PC-3 (cell line): ENCODE measurements around the gene CELF6. TPM values are rescaled to one million over a fixed set of nuclear protein-coding genes. Genes with fewer than 3 reads are reported as not detected.

Experiments used
- ATAC-seq: fragments of 200-7000 bp; cut with Tn5 transposase; 2 replicates; pipeline ENCODE4 v1.9.1; 2020; ENCODE audit warnings: mild to moderate bottlenecking, moderate library complexity
- BruUV-seq: library from RNA; stranded (reverse); fragments of 400-500 nt; replicated peaks from 2 replicates; lab custom pipeline; 2021; lab: Mats Ljungman, UMichigan
- CTCF ChIA-PET: fragments of 300-600 bp; sonication (Branson Sonifier 250); formaldehyde crosslinking; loops from one replicate; lab custom pipeline; 2022; ENCODE audit warnings: antibody characterized with exemption; lab: Charles Lee
- POLR2A ChIA-PET: fragments of 300-600 bp; sonication (Branson Sonifier 250); formaldehyde crosslinking; loops from one replicate; lab custom pipeline; 2022; ENCODE audit warnings: antibody characterized with exemption; ENCODE audit not compliant: unreplicated experiment; lab: Charles Lee
- DNase-seq: peaks from one replicate; pipeline ENCODE4 v3.0.0-alpha.2; 2015
- H2AFZ ChIP-seq: fragments of 300-600 bp; sonication (generic); 2 replicates; pipeline ENCODE4 v1.6.0; 2016; ENCODE audit warnings: antibody characterized with exemption, low read length
- H3F3A ChIP-seq: fragments of 300-600 bp; sonication (generic); one replicate; pipeline ENCODE4 v1.6.0; 2017; ENCODE audit warnings: antibody characterized with exemption, low read length, control low read depth, mild to moderate bottlenecking; ENCODE audit not compliant: unreplicated experiment
- H3K27ac ChIP-seq: fragments of 300-600 bp; sonication (generic); 2 replicates; pipeline ENCODE4 v1.5.1; 2016; ENCODE audit warnings: mild to moderate bottlenecking, low read length
- H3K27me3 ChIP-seq: fragments of 300-600 bp; sonication (generic); 2 replicates; pipeline ENCODE4 v1.6.1; 2016; ENCODE audit warnings: low read length, mixed read lengths
- H3K36me3 ChIP-seq: fragments of 300-600 bp; sonication (generic); 2 replicates; pipeline ENCODE4 v1.6.1; 2016; ENCODE audit warnings: low read depth, mixed run types, low read length, mixed read lengths
- H3K4me1 ChIP-seq: fragments of 300-600 bp; sonication (generic); 2 replicates; pipeline ENCODE4 v1.5.1; 2016; ENCODE audit warnings: low read length; ENCODE audit not compliant: insufficient read depth
- H3K4me2 ChIP-seq: fragments of 300-600 bp; sonication (generic); 2 replicates; pipeline ENCODE4 v1.6.0; 2016; ENCODE audit warnings: low read length
- H3K4me3 ChIP-seq: fragments of 300-600 bp; sonication (generic); 2 replicates; pipeline ENCODE4 v1.5.1; 2016; ENCODE audit warnings: mild to moderate bottlenecking, low read length, mixed read lengths
- H3K79me2 ChIP-seq: fragments of 300-600 bp; sonication (generic); 2 replicates; pipeline ENCODE4 v1.6.1; 2017; ENCODE audit warnings: low read length, mixed read lengths
- H3K9ac ChIP-seq: fragments of 300-600 bp; sonication (generic); 2 replicates; pipeline ENCODE4 v1.6.0; 2016; ENCODE audit warnings: mild to moderate bottlenecking, low read length
- H3K9me2 ChIP-seq: fragments of 300-600 bp; sonication (generic); replicated peaks from 2 replicates; pipeline ENCODE4 v1.6.1; 2016; ENCODE audit warnings: mixed run types, low read length, mixed read lengths
- H3K9me3 ChIP-seq: fragments of 300-600 bp; sonication (generic); 2 replicates; pipeline ENCODE4 v1.6.1; 2016; ENCODE audit warnings: low read length, mixed read lengths
- H4K20me1 ChIP-seq: fragments of 300-600 bp; sonication (generic); 2 replicates; pipeline ENCODE4 v1.6.1; 2016; ENCODE audit warnings: low read length, mixed read lengths
- CTCF ChIP-seq: fragments of 300-600 bp; sonication (generic); conservative IDR thresholded peaks from 2 replicates; pipeline ENCODE4 v1.5.1; 2017; ENCODE audit warnings: antibody characterized with exemption, low read depth, mild to moderate bottlenecking, low read length
- EZH2 ChIP-seq: fragments of 300-600 bp; sonication (generic); IDR thresholded peaks from one replicate; pipeline ENCODE4 v1.6.1; 2017; ENCODE audit warnings: antibody characterized with exemption, mild to moderate bottlenecking, low read length; ENCODE audit not compliant: unreplicated experiment
- EZH2phosphoT487 ChIP-seq: fragments of 300-600 bp; sonication (generic); IDR thresholded peaks from 2 replicates; pipeline ENCODE4 v1.6.1; 2018; ENCODE audit warnings: mild to moderate bottlenecking, antibody characterized with exemption, low read length, borderline replicate concordance
- intact Hi-C: fragments of 100-400 bp; cut with micrococcal nuclease; formaldehyde crosslinking; loops from 2 replicates; pipeline ENCODE4 v1.9.0; 2023
- total RNA-seq: library from RNA; depleted of rRNA; stranded (reverse); fragments of >200 nt; gene quantifications from 2 replicates; pipeline ENCODE4 v1.2.3, GENCODE V29; 2014

Gene CELF6
- total RNA-seq, 1 experiment from 2014 or later: not detected

DNA sequence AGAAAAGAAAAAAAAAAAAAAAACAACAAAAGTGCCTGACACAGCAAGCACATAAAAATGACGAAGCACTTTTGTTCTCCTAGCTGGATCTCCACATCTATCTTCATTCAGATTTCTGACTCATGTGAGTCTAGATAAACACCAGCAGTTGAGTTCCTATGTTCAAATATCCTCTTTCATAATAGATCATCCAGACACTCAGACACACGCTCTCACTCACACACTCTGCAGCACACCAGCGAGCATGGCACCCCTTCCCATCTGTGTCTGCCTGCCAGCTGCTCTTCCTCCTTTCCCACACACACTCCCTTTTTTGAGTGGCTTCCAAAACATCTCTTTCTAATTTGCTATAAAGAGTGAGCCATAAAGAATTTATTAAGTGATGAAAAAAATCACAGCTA, 19.8 kb upstream of the CELF6 start:
- H3K27ac ChIP-seq: peak overlapping the region; percentile 56

GRCh38 chr15:72338617-72339321, 18.8 kb upstream of the CELF6 start:
- Histone ChIP-seq H3K9me2 (no peaks in the 10 kb centered on the region), H3K79me2 (no peaks in the 10 kb centered on the region), H4K20me1 (no peaks in the 10 kb centered on the region), H3K4me1 (peaks cover 19% of the 10 kb centered on the region), H3K4me3 (no peak overlapping the region), H3K36me3 (no peaks in the 10 kb centered on the region), H2AFZ (peak overlapping the region; percentile 31; the same call in 1 of the 2 replicates), H3K9me3 (no peaks in the 10 kb centered on the region), H3F3A (no peaks in the 10 kb centered on the region), H3K9ac (no peak overlapping the region), H3K27ac (no peak overlapping the region), H3K4me2 (peak overlapping the region; percentile 77; the same call in 1 of the 2 replicates), H3K27me3 (no peaks in the 10 kb centered on the region)
- TF ChIP-seq CTCF (no peak), EZH2phosphoT487 (no peak), EZH2 (no peak)
- ChIA-PET POLR2A (no interaction called here), CTCF (interaction anchor here (0.6 kb wide), 1 partner anchor 195 kb away, joined by 3 read pairs; no protein-coding TSS in a partner anchor)
- no TSS peak for BruUV-seq
- ATAC-seq (peak; percentile 19; the same call in 1 of the 2 replicates), DNase-seq (peak; percentile 2)
- intact Hi-C loops: no loop called here

More for the DNA sequence above, 19.8 kb upstream of the CELF6 start:
- TF ChIP-seq EZH2 (no peak), CTCF (no peak), EZH2phosphoT487 (no peak)
- Histone ChIP-seq H3K4me3 (no peak overlapping the region; the same call in 1 of the 2 replicates), H3K9me2 (no peaks in the 10 kb centered on the region), H3K79me2 (no peaks in the 10 kb centered on the region), H2AFZ (peak overlapping the region; percentile 64), H3K27me3 (no peaks in the 10 kb centered on the region), H4K20me1 (no peaks in the 10 kb centered on the region), H3K9ac (no peak overlapping the region), H3K4me2 (peak overlapping the region; percentile 77), H3K36me3 (no peaks in the 10 kb centered on the region), H3F3A (no peaks in the 10 kb centered on the region), H3K9me3 (no peaks in the 10 kb centered on the region), H3K4me1 (peaks cover 19% of the 10 kb centered on the region)
- ATAC-seq: peak; percentile 94
- ChIA-PET POLR2A (interaction anchor here (0.6 kb wide), 1 partner anchor 11 kb away, joined by 7 read pairs; no protein-coding TSS in a partner anchor), CTCF (interaction anchor here (0.6 kb wide), 2 partner anchors 27 to 193 kb away, joined by 4 to 6 read pairs; no protein-coding TSS in a partner anchor)
- intact Hi-C loops: loop anchor here (10.0 kb wide), 1 partner anchor 245 kb away; no protein-coding TSS in a partner anchor
- DNase-seq: peak; percentile 73
- BruUV-seq: no TSS peak

- Histone ChIP-seq H3K4me2 (no peak overlapping the region), H3K9ac (no peak overlapping the region), H3K9me2 (no peaks in the 10 kb centered on the region), H3K4me3 (no peak overlapping the region), H2AFZ (no peak overlapping the region), H3K9me3 (no peaks in the 10 kb centered on the region), H3K27ac (no peak overlapping the region), H4K20me1 (no peaks in the 10 kb centered on the region), H3K27me3 (no peaks in the 10 kb centered on the region), H3K4me1 (peaks cover 19% of the 10 kb centered on the region), H3K79me2 (no peaks in the 10 kb centered on the region), H3K36me3 (no peaks in the 10 kb centered on the region), H3F3A (no peaks in the 10 kb centered on the region)
- TF ChIP-seq CTCF (no peak), EZH2phosphoT487 (no peak), EZH2 (no peak)
- intact Hi-C loops: no loop called here
- no peak for ATAC-seq
- ChIA-PET CTCF (no interaction called here), POLR2A (no interaction called here)
- DNase-seq: no peak
- no TSS peak for BruUV-seq
These were observed 18.2 kb upstream of the CELF6 start for GRCh38 chr15:72338148-72338547.
